Measurements from ENCODE around the gene APH1A. TPM values are rescaled to one million over a fixed set of nuclear protein-coding genes. Genes with fewer than 3 reads are reported as not detected.

Gene APH1A
- total RNA-seq, 4 donors from 2014 or later = 90.1 to 101 (median 95.2) TPM

Small RNAs within 50 kb of the gene (small RNA-seq; reads per million reads assigned to genes)
- not detected for gene RNU2-17P

Other genes with a start within 250 kb of the APH1A start
- gene VPS45, start 201.2 kb downstream of the APH1A start, total RNA-seq = 10 to 100 TPM; 18.0 to 42.1 (median 31.1) TPM
- 10 to 100 TPM; 16.5 to 68.6 (median 32.8) TPM for gene PLEKHO1, start 119.1 kb downstream of the APH1A start, total RNA-seq
- 10 to 100 TPM in 3 of 4 donors, 1 to 10 TPM in 1; 8.7 to 20.2 (median 13.8) TPM for gene ANP32E, start 32.9 kb downstream of the APH1A start, total RNA-seq
- gene CA14, start 11.2 kb downstream of the APH1A start, total RNA-seq = not detected
- 10 to 100 TPM in 2 of 4 donors, 1 to 10 TPM in 2; 5.8 to 12.0 (median 10.1) TPM for gene C1orf54, start 3.8 kb upstream of the APH1A start, total RNA-seq
- 1 to 10 TPM in 3 of 4 donors, under 1 TPM in 1; 0.75 to 5.5 (median 2.2) TPM for gene CIART, start 13.5 kb upstream of the APH1A start, total RNA-seq
- gene MRPS21, start 24.8 kb upstream of the APH1A start, total RNA-seq = 10 to 100 TPM; 35.7 to 45.3 (median 36.6) TPM
- gene PRPF3, start 52.5 kb upstream of the APH1A start, total RNA-seq = 10 to 100 TPM; 23.3 to 68.6 (median 48.5) TPM
- 10 to 100 TPM; 14.5 to 19.9 (median 16.3) TPM for gene RPRD2, start 95.1 kb upstream of the APH1A start, total RNA-seq
- gene TARS2, start 218.4 kb upstream of the APH1A start, total RNA-seq = 10 to 100 TPM in 2 of 4 donors, 1 to 10 TPM in 2; 7.0 to 10.9 (median 10.0) TPM
- 10 to 100 TPM; 10.8 to 24.8 (median 18.5) TPM for gene ECM1, start 239.1 kb upstream of the APH1A start, total RNA-seq
- not detected for gene FALEC, start 246.7 kb upstream of the APH1A start, total RNA-seq

Data from omental fat pad (tissue), 4 donors.